ENCODE data around the gene NFATC2.
A peak's percentile ranks its signal among the peaks of the same experiment; 100 is the strongest.

NFATC2 gene

DNA sequence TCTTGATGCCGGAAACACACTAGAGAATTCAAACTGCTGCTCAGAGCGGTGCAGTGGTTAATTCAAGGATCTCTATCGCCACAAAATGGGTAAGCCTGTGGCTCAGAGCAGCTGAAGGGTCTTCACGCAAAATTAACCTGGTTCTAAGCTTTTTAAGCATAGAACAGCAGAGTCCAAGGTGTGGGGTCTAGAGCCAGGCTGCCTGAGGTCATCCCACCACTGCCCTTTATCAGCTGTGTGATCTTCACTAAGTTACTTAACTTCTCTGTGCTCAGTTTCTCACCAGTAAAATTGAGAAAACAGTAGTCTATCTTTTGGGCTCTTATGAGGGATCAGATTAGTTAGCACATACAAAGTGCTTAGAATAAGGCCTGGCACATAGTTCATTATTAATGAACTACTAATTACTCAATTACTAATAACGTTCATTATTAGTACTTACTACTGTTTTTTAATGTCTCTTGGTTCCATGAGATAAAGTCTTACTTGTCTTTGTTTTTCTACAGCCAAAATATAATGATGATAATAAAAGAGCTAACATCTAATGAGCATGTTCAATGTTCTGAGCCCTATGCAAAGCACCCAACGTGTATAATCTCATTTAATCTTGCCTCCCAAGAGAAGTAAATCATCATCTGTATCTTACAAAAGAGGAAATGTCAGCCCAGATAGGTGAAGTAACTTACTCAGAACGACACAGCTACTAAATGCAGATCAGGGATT is 92.9 kb downstream of the NFATC2 start:
- H2BK5ac ChIP-seq (ENCODE audit: low read length): no peak overlapping the region
- no peak overlapping the region for H3K18ac ChIP-seq (ENCODE audit: low read length)
- H3K9ac ChIP-seq (ENCODE audit: low read length): no peak overlapping the region
- peaks cover 2% of the 10 kb centered on the region for H3K4me1 ChIP-seq (ENCODE audit: control insufficient read depth, low read depth, low read length)
- H3K23ac ChIP-seq (ENCODE audit: low read length): no peak overlapping the region
- H3K4me3 ChIP-seq (ENCODE audit: low read length): no peak overlapping the region
- no CpG with 5 or more reads among the region's 7 CpGs for WGBS (ENCODE audit: extremely low coverage, insufficient coverage, low lambda C conversion rate)
- no peaks in the 10 kb centered on the region for H3K27me3 ChIP-seq (ENCODE audit: insufficient read depth, low read length, poor library complexity)
- no peaks in the 10 kb centered on the region for H3K79me2 ChIP-seq (ENCODE audit: control insufficient read depth, insufficient read depth, low read length)
- H3K36me3 ChIP-seq (ENCODE audit: control insufficient read depth, insufficient read depth, low read length): no peaks in the 10 kb centered on the region
- H4K5ac ChIP-seq (ENCODE audit: low read length): no peak overlapping the region
- H2BK15ac ChIP-seq (replicated peaks; ENCODE audit: low read depth): no peak overlapping the region
- no peak overlapping the region for H2AK5ac ChIP-seq (ENCODE audit: low read length)
- H3K4me2 ChIP-seq (ENCODE audit: low read length): no peak overlapping the region
- no peak overlapping the region for H4K8ac ChIP-seq (ENCODE audit: low read depth, low read length)
- no peak for DNase-seq
- H2BK120ac ChIP-seq (ENCODE audit: low read depth, low read length): no peak overlapping the region
- no peak overlapping the region for H3K27ac ChIP-seq (ENCODE audit: low read depth, low read length)
- H3K56ac ChIP-seq (ENCODE audit: low read length): no peak overlapping the region
- no peak overlapping the region for H3K4ac ChIP-seq (ENCODE audit: low read depth, low read length)
- H3K79me1 ChIP-seq (ENCODE audit: low read length): no peaks in the 10 kb centered on the region

DNA sequence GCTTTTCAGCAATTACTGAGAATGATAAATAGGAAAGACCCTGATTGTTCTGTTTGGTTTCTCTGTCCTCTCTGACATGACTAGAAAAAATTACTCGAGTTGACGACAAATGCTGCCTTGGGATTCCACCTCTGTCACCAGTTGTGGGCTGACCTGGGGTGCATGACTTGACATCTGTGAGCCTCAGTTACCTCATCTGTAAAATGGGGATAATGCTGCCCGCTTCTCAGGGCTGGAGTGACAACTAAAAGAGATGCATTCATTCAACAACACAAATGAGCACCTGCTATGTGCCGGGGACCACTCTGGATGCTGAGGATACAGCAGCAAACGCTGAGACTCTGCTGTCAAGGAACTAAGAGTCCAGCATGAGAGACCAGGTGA is 94.8 kb downstream of the NFATC2 start:
- no peak overlapping the region for H4K5ac ChIP-seq (ENCODE audit: low read length)
- no peak for DNase-seq
- H3K18ac ChIP-seq (ENCODE audit: low read length): no peak overlapping the region
- no peak overlapping the region for H3K9ac ChIP-seq (ENCODE audit: low read length)
- H4K8ac ChIP-seq (ENCODE audit: low read depth, low read length): no peak overlapping the region
- H3K4ac ChIP-seq (ENCODE audit: low read depth, low read length): no peak overlapping the region
- H2AK5ac ChIP-seq (ENCODE audit: low read length): no peak overlapping the region
- no peak overlapping the region for H3K23ac ChIP-seq (ENCODE audit: low read length)
- peaks cover 2% of the 10 kb centered on the region for H3K4me1 ChIP-seq (ENCODE audit: control insufficient read depth, low read depth, low read length)
- no peaks in the 10 kb centered on the region for H3K79me1 ChIP-seq (ENCODE audit: low read length)
- H3K27ac ChIP-seq (ENCODE audit: low read depth, low read length): no peak overlapping the region
- H3K36me3 ChIP-seq (ENCODE audit: control insufficient read depth, insufficient read depth, low read length): no peaks in the 10 kb centered on the region
- H2BK15ac ChIP-seq (replicated peaks; ENCODE audit: low read depth): no peak overlapping the region
- no peak overlapping the region for H3K56ac ChIP-seq (ENCODE audit: low read length)
- no peaks in the 10 kb centered on the region for H3K79me2 ChIP-seq (ENCODE audit: control insufficient read depth, insufficient read depth, low read length)
- no peak overlapping the region for H3K4me2 ChIP-seq (ENCODE audit: low read length)
- no CpG with 5 or more reads among the region's 5 CpGs for WGBS (ENCODE audit: extremely low coverage, insufficient coverage, low lambda C conversion rate)
- H2BK120ac ChIP-seq (ENCODE audit: low read depth, low read length): no peak overlapping the region
- no peak overlapping the region for H3K4me3 ChIP-seq (ENCODE audit: low read length)
- H3K27me3 ChIP-seq (ENCODE audit: insufficient read depth, low read length, poor library complexity): no peaks in the 10 kb centered on the region
- H2BK5ac ChIP-seq (ENCODE audit: low read length): no peak overlapping the region

DNA sequence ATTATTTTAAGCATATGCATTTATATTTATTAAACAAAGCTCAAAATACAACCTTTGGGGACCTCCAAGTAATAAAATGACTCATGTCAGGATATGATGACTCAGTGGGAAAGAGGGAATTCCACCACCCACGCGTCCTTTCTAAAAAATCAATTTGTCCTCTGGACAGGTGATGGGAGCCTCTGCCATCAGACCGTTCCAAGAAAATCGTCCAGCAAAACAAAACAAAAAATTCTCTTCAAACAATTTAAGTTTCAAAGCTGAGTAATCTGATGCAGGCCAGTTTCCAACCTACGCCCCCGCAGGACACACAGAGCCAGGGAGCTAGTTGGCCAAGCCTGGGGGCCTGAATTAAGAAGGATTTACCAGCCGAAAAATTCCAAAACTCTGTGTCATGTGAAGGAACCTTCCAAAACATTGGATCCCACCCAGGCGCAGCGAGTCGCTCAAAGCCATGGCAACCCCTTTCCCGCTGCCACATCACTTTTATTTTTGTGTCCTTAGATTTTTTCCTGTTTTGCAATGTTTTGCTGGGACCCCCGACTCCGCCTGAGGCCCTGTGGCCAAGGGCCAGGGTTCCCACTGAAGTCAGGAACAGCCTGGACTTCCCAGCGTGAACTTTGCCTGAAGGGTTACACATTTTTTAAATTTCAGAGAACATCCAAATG is 95.3 kb downstream of the NFATC2 start:
- peak; percentile 86 for DNase-seq
- WGBS (ENCODE audit: extremely low coverage, insufficient coverage, low lambda C conversion rate): no CpG with 5 or more reads among the region's 14 CpGs

DNA sequence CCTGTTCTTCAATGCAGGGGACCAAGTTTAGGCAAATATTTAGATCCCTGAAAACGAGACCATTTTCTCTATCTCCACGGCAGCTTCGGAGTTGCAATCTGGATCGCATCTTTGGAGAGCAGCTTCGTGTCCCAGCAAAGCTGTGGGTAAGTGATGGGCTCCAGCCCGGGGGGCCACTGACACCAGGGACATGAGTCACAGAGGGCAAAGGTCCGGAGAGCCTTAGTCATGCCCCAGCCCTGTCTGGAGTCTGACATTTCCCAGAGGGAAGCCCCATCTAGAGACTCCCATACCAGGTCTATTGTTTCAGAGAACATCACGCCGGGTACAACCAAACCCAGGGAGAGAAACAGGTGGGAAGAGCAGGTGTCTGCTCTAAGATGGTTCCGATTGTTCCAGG is 95.9 kb downstream of the NFATC2 start:
- H3K18ac ChIP-seq (ENCODE audit: low read length): no peak overlapping the region
- no peak overlapping the region for H2AK5ac ChIP-seq (ENCODE audit: low read length)
- H2BK15ac ChIP-seq (replicated peaks; ENCODE audit: low read depth): no peak overlapping the region
- no peak overlapping the region for H2BK120ac ChIP-seq (ENCODE audit: low read depth, low read length)
- H3K9ac ChIP-seq (ENCODE audit: low read length): no peak overlapping the region
- H3K4me1 ChIP-seq (ENCODE audit: control insufficient read depth, low read depth, low read length): peaks cover 2% of the 10 kb centered on the region
- no peak overlapping the region for H3K4me2 ChIP-seq (ENCODE audit: low read length)
- no peak overlapping the region for H2BK5ac ChIP-seq (ENCODE audit: low read length)
- H3K27ac ChIP-seq (ENCODE audit: low read depth, low read length): no peak overlapping the region
- no peak overlapping the region for H3K4ac ChIP-seq (ENCODE audit: low read depth, low read length)
- WGBS (ENCODE audit: extremely low coverage, insufficient coverage, low lambda C conversion rate): no CpG with 5 or more reads among the region's 10 CpGs
- H4K8ac ChIP-seq (ENCODE audit: low read depth, low read length): no peak overlapping the region
- peak; percentile 76 for DNase-seq
- no peaks in the 10 kb centered on the region for H3K79me2 ChIP-seq (ENCODE audit: control insufficient read depth, insufficient read depth, low read length)
- no peak overlapping the region for H3K4me3 ChIP-seq (ENCODE audit: low read length)
- H3K79me1 ChIP-seq (ENCODE audit: low read length): no peaks in the 10 kb centered on the region
- no peak overlapping the region for H3K56ac ChIP-seq (ENCODE audit: low read length)
- no peaks in the 10 kb centered on the region for H3K36me3 ChIP-seq (ENCODE audit: control insufficient read depth, insufficient read depth, low read length)
- no peak overlapping the region for H3K23ac ChIP-seq (ENCODE audit: low read length)
- no peaks in the 10 kb centered on the region for H3K27me3 ChIP-seq (ENCODE audit: insufficient read depth, low read length, poor library complexity)
- no peak overlapping the region for H4K5ac ChIP-seq (ENCODE audit: low read length)

More for the DNA sequence above, 95.3 kb downstream of the NFATC2 start:
- Histone ChIP-seq H3K9ac (ENCODE audit: low read length) (no peak overlapping the region), H3K4me2 (ENCODE audit: low read length) (no peak overlapping the region), H3K56ac (ENCODE audit: low read length) (no peak overlapping the region), H3K79me2 (ENCODE audit: control insufficient read depth, insufficient read depth, low read length) (no peaks in the 10 kb centered on the region), H2AK5ac (ENCODE audit: low read length) (no peak overlapping the region), H3K23ac (ENCODE audit: low read length) (no peak overlapping the region), H3K4ac (ENCODE audit: low read depth, low read length) (no peak overlapping the region), H3K27me3 (ENCODE audit: insufficient read depth, low read length, poor library complexity) (no peaks in the 10 kb centered on the region), H3K79me1 (ENCODE audit: low read length) (no peaks in the 10 kb centered on the region), H3K4me1 (ENCODE audit: control insufficient read depth, low read depth, low read length) (peaks cover 2% of the 10 kb centered on the region), H2BK15ac (replicated peaks; ENCODE audit: low read depth) (no peak overlapping the region), H2BK5ac (ENCODE audit: low read length) (no peak overlapping the region), H4K5ac (ENCODE audit: low read length) (no peak overlapping the region), H4K8ac (ENCODE audit: low read depth, low read length) (no peak overlapping the region), H3K18ac (ENCODE audit: low read length) (no peak overlapping the region), H3K36me3 (ENCODE audit: control insufficient read depth, insufficient read depth, low read length) (no peaks in the 10 kb centered on the region), H3K27ac (ENCODE audit: low read depth, low read length) (no peak overlapping the region), H2BK120ac (ENCODE audit: low read depth, low read length) (no peak overlapping the region), H3K4me3 (ENCODE audit: low read length) (no peak overlapping the region)

DNA sequence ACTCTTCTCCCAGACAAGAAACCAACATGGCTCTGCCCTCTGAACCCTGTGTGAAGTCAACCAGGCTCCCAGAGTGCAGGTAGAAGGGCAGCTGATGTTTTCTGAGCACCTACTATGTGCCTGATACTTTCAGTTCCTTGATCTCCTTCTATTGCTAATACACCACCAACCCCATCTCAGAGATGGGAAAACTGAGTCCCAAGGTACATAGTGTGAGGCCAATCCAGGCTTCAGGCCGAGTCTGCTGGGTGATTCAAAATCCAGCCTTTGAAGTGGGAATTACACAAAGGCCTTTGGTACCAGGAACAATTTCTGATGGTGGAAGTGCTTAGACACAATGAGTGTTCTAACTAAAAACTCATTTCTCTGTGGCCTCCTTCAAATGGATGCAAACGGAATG is 96.3 kb downstream of the NFATC2 start:
- no peak overlapping the region for H3K23ac ChIP-seq (ENCODE audit: low read length)
- H3K56ac ChIP-seq (ENCODE audit: low read length): no peak overlapping the region
- H3K79me1 ChIP-seq (ENCODE audit: low read length): no peaks in the 10 kb centered on the region
- H2BK120ac ChIP-seq (ENCODE audit: low read depth, low read length): no peak overlapping the region
- no peak overlapping the region for H3K18ac ChIP-seq (ENCODE audit: low read length)
- no CpG with 5 or more reads among the region's 2 CpGs for WGBS (ENCODE audit: extremely low coverage, insufficient coverage, low lambda C conversion rate)
- H3K27ac ChIP-seq (ENCODE audit: low read depth, low read length): no peak overlapping the region
- H4K8ac ChIP-seq (ENCODE audit: low read depth, low read length): no peak overlapping the region
- H3K36me3 ChIP-seq (ENCODE audit: control insufficient read depth, insufficient read depth, low read length): no peaks in the 10 kb centered on the region
- no peak overlapping the region for H2BK5ac ChIP-seq (ENCODE audit: low read length)
- H3K79me2 ChIP-seq (ENCODE audit: control insufficient read depth, insufficient read depth, low read length): no peaks in the 10 kb centered on the region
- no peak overlapping the region for H3K9ac ChIP-seq (ENCODE audit: low read length)
- no peak overlapping the region for H2AK5ac ChIP-seq (ENCODE audit: low read length)
- H3K4me2 ChIP-seq (ENCODE audit: low read length): no peak overlapping the region
- H3K4me3 ChIP-seq (ENCODE audit: low read length): no peak overlapping the region
- DNase-seq: no peak
- peaks cover 2% of the 10 kb centered on the region for H3K4me1 ChIP-seq (ENCODE audit: control insufficient read depth, low read depth, low read length)
- H3K4ac ChIP-seq (ENCODE audit: low read depth, low read length): no peak overlapping the region
- H2BK15ac ChIP-seq (replicated peaks; ENCODE audit: low read depth): no peak overlapping the region
- H4K5ac ChIP-seq (ENCODE audit: low read length): no peak overlapping the region
- no peaks in the 10 kb centered on the region for H3K27me3 ChIP-seq (ENCODE audit: insufficient read depth, low read length, poor library complexity)
